Mononuclear cell (primary cell): ENCODE measurements around the gene PRPF8. TPM values are rescaled to one million over a fixed set of nuclear protein-coding genes. Genes with fewer than 3 reads are reported as not detected.
A peak's percentile ranks its signal among the peaks of the same experiment; 100 is the strongest.

Source experiments
- H3K27me3 ChIP-seq: 2 replicates; pipeline ENCODE4 v1.6.0; 2011; ENCODE audit warnings: low read length, control low read depth; ENCODE audit not compliant: insufficient read depth
- H3K4me1 ChIP-seq: 2 replicates; pipeline ENCODE4 v1.5.1; 2011; ENCODE audit warnings: mild to moderate bottlenecking, low read length, control low read depth; ENCODE audit not compliant: insufficient read depth
- H3K4me3 ChIP-seq: 2 replicates; pipeline ENCODE4 v1.5.1; 2011; ENCODE audit warnings: mild to moderate bottlenecking, low read length, moderate library complexity
- H3K9me3 ChIP-seq: 2 replicates; pipeline ENCODE4 v1.5.1; 2011; ENCODE audit warnings: low read depth, mild to moderate bottlenecking, control low read depth, low read length
- total RNA-seq: library from RNA; depleted of rRNA; stranded (reverse); fragments of >200 nt; gene quantifications from one replicate; pipeline ENCODE4 v1.2.3, GENCODE V29; 2012

Gene PRPF8
- total RNA-seq, 1 donor: 186 TPM

DNA sequence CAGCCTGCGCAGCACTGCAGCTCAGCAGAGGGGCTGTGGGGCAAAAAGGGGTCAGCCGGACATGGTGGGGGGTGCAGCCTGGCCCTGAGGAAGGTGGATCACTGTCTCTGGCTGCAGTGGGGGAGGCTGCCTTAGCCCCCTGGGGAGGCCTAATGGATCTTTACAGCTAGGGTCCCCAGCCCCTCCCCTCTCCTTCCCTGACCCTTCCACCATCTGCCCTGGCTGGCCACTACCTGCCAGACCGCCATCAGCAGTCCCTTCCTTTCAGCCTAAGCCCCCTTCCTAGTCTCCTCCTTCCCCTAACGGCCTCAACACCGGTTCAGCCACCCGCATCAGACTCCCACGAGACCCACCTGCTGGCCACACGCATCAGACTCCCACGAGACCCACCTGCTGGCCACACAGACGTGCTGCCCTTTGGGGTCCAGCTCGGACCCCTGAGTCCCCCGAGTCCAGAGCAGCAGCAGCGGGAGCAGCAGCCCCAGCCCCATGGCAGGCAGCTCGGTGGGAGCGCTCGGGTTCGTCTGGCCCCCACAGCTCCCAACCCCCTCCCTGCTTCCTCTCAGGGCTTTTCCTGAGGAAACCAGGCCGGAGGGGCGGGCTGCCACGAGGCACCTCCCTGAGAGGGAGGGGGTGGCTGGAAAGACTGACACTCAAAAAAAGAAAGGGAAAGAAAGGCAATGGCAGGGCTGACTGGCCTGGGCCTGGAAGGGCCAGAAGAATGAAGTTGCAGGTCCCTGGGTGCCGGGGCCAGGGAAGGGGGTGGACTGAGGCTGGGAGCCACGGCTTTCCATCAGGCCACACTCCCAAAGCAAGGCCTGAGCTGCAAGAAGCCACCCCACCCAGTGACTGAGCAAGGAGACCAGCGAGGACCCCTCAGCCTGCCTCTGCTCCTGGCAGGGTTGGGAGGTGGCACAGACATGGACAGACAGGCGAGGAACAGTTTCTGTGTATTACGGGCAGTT is 39.2 kb downstream of the PRPF8 start, which contains the start of gene SCARF1:
SCARF1 (minus strand) TSS at position 526 of the 965 bp plus-strand sequence; CDS start at position 491, 35 bp downstream.
- peak within 1 kb of the TSS; percentile 26 for H3K4me3 ChIP-seq
- H3K27me3 ChIP-seq: no peaks in the 10 kb centered on the region
- H3K4me1 ChIP-seq: peaks cover 58% of the 10 kb centered on the region
- no peaks in the 10 kb centered on the region for H3K9me3 ChIP-seq

DNA sequence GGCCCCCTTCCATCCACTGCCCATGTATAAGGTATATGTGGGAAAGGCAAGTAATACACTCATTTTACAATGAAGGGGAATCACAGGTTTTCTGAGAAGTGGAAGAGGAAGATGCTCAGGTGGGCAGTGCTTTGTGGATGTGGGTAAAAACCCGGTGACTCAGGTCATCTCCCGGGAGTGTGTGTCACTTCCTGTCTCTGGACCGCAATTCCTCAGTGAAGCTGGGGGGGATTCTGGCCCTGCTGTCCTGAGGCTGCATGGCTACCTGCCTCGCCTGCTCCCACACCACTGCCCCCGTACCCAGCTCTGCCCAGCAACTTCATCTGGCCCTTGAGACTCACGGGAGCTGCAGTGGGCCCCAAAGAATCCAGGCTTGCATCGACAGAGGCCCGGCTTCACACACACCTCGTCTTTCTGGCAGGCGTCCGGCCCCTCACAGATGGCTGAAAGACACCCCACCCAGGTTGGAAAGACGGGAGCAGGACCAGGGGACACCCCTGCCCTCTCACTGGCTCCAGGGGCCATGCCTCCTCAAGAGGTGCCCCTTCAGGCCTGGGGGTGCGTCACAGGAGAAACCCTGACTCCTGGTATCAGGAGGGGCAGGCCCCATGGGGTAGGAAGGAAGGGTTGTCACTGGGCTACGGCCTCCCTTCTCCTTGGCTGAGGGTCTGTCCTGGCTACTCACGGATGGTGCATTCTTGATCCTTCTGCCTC is 40.0 kb downstream of the PRPF8 start:
- peak overlapping the region; percentile 37 for H3K4me3 ChIP-seq
- no peaks in the 10 kb centered on the region for H3K9me3 ChIP-seq
- no peaks in the 10 kb centered on the region for H3K27me3 ChIP-seq
- H3K4me1 ChIP-seq: peaks cover 50% of the 10 kb centered on the region

DNA sequence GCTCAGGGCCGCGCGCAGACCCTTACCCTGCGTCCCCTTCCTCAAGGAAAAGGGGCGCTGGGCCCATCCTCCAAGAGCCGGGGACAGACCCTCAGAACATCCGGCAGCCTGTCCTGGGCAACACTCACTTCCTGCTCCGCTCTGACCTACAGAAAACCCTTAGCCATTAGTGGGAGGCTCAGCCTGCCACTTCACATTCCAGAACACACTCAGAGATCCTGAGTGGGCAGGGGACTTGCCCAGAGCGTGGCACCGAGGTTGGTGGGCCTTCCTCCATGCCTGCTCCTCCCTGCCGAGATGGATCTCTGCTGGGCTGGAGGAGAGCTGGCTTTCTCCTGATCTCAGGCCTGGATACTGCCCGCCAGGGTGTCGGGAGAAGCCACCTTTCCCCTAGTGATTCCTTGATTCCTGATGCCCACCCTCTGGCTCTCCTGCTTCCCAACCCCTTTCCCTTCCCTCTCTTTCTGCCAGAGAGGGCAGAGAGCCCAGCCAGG is 40.6 kb downstream of the PRPF8 start:
- Histone ChIP-seq H3K4me3 (peak overlapping the region; percentile 37), H3K4me1 (peaks cover 46% of the 10 kb centered on the region)

DNA sequence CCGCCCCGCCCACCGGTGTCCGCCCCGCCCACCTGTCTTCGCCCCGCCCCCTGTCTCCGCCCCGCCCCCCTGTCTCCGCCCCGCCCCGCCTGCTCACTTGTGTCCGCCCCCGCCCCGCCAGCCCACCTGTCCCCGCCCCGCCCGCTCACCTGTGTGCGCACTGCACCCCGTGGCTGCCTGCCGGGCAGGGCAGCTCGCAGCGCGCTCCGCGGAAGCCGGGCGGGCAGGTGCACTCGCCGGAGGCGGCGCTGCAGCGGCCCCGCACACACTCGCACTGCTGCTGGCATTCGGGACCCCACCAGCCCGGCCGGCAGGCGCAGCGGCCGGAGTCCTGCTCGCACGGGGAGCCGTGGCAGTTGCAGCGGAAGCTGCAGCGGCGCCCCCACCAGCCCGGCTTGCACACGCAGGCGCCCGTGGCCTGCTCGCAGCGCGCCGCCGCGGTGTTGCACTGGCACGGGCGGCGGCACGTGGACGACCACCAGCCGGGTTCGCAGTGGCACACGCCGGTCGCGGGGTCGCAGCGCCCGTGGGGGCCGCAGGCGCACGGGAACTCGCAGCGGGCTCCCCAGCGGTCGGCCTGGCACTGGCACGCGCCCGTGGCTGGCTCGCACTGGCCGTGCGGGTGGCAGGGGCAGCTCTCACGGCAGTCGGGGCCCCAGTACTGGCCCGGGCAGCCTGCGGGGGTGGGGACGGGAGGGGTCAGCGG is 41.2 kb downstream of the PRPF8 start:
- H3K4me3 ChIP-seq: peak overlapping the region; percentile 37
- no peaks in the 10 kb centered on the region for H3K9me3 ChIP-seq
- peaks cover 44% of the 10 kb centered on the region for H3K4me1 ChIP-seq
- no peaks in the 10 kb centered on the region for H3K27me3 ChIP-seq

More for the DNA sequence above, 40.6 kb downstream of the PRPF8 start:
- Histone ChIP-seq H3K9me3 (no peaks in the 10 kb centered on the region), H3K27me3 (no peaks in the 10 kb centered on the region)

DNA sequence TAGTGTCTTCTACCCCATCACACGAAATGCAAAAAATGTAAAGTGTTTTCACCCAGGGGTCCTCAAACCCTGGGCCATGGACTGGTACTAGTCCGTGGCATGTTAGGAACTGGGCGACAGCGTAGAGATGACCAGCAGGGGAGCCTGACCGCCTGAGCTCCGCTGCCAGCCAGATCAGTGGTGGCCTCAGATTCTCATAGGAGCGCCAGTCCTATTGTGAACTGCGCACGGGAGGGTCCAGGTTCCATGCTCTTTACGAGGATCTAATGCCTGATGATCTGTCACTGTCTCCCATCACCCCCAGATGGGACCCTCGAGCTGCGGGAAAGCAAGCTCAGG is 43.6 kb downstream of the PRPF8 start:
- Histone ChIP-seq H3K27me3 (no peaks in the 10 kb centered on the region), H3K9me3 (no peaks in the 10 kb centered on the region), H3K4me3 (no peak overlapping the region), H3K4me1 (peaks cover 28% of the 10 kb centered on the region)

DNA sequence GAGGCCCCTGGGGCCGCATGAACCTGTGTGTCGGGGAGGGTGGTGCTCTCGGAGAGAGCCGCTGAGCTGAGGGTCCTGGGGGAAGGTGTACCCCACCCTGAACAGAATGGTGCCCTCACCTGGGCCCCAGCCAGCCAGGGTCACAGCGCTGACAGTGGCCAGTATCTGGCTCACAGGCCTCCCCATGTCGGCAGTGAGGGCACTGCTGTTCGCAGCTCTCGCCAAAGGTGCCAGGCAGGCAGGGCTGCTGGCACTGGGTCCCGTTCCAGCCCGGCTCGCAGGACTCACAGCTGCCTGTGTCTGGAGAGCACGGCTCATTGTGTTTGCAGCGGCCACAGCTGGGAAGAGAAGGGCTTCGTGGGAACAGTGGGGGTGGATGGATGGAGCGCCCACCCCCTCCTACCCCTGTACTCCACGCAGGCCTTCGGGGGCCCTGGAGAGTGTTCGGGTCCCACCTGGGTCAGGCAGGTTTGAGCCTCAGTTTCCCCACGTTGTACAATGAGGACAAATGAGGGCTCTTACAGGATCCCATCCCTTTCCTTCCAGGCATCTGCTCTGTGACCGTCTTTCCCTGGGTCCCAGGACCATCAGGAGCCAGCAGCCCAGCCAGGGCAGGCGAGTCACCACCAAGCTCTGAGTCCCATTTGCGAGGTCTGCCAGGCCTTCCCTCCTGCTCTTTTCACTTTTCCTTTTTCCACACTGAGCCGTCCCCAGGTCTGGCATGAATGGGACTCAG is 44.2 kb downstream of the PRPF8 start:
- H3K4me3 ChIP-seq: no peak overlapping the region
- no peaks in the 10 kb centered on the region for H3K9me3 ChIP-seq
- no peaks in the 10 kb centered on the region for H3K27me3 ChIP-seq
- peaks cover 22% of the 10 kb centered on the region for H3K4me1 ChIP-seq

DNA sequence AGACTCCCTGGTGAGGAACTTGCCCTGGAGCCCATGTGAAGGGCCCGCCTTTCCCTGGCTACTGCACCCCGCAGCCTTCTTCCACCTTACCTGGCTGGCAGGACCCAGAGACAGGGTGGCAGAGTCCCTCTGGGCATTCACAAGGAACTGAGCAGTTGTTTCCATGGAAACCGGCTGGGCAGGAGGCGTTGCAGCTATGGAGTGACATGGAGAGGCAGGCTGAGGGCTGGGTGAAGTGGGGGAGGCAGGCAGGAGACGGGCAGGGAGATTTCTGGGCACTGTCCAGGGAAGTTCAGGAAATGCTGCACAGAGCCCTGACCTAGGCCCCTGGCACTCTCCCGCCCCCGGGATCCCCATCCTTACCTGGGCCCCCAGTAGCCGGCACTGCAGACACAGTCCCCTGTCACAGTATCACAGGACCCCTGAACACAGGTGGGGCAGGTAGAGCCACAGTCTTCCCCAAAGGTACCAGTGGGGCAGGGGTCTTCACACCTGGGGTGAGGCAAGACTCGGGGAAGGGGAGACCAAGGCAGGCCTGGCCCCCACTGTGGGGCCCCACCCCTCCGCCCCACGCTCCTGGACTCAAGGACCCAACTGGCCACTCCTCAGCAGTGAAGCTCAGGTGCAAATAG is 45.0 kb downstream of the PRPF8 start:
- no peaks in the 10 kb centered on the region for H3K9me3 ChIP-seq
- H3K4me1 ChIP-seq: peaks cover 14% of the 10 kb centered on the region
- H3K27me3 ChIP-seq: no peaks in the 10 kb centered on the region
- H3K4me3 ChIP-seq: no peak overlapping the region

DNA sequence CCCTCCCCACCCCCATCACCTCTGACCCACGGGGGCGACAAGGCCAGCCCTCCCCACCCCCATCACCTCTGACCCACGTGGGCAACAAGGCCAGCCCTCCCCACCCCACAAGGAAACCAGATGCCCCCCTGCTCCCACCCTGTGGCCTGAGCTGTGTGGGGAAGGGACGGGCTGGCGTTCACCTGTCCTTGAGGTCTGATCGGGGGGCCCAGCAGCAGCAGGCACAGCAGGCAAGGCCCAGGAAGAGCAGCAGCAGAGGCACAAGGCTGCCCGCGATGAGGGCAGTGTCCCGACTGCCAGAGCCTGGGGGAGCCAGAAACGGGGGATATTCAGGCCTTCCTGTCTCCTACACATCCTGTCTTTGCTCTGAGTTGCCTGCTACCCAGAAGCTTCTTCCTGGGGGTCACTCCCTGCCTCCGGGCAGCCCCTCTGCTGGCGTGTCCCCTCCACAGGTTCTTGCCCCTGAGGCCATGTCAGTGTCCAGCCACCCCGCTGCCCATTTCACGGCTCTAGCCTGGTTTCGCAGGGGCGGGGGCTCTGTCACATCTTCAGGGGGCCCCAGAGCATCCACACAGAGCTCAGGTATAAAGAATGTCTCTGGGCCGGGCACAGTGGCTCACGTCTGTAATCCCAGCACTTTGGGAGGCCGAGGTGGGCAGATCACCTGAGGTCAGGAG is 45.9 kb downstream of the PRPF8 start:
- Histone ChIP-seq H3K9me3 (no peaks in the 10 kb centered on the region), H3K27me3 (no peaks in the 10 kb centered on the region), H3K4me3 (no peak overlapping the region), H3K4me1 (peaks cover 5% of the 10 kb centered on the region)

DNA sequence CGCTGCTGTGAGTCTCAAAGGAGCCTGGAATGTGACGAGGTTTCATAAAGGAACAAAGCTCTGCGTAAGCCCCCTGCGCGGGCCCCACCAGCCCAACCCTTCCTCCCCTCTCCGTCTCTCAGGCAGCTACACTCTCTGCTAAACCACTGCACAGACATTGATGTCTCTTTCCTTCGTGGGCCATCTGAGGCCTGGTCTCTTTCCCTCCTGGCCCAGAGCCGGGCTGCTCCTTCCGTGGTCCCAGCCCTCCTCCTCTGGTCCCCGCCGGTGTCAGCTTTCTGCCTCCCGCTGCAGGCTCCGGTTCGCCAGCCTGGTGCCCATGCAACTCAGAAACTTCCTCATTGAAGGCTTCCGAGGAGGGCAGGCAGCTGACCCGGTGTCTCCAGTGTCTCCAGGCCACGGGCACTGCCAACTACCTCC is 46.5 kb downstream of the PRPF8 start:
- no peaks in the 10 kb centered on the region for H3K4me1 ChIP-seq
- H3K27me3 ChIP-seq: no peaks in the 10 kb centered on the region
- no peaks in the 10 kb centered on the region for H3K9me3 ChIP-seq
- no peak overlapping the region for H3K4me3 ChIP-seq

DNA sequence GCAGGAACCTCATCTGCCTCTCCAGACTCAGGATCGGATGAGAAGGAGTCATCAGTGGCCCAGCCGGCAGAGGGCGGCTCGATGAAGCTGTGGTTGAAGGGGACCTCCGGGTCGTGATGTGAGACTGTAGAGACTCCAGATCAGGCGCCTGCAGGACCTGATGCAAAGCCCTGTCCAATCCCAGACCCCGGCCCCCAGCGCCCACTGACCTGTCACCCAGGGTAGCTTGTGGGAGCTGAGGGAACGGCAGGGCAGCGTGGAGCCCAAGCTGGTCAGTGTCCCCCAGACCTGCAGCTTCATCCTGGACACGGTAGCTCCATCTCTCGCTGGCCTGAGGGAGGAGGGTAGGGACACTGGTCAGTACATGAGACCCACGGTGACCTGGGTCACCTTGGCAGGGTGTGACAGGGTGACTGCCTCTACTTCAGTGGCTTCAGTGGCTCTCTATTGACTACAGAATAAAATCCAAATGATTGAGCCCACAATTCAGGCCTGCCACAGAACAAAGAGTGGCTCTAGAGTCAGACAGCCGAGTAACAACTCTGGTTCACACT is 47.9 kb downstream of the PRPF8 start:
- no peaks in the 10 kb centered on the region for H3K27me3 ChIP-seq
- peaks cover 2% of the 10 kb centered on the region for H3K4me1 ChIP-seq
- no peaks in the 10 kb centered on the region for H3K9me3 ChIP-seq
- H3K4me3 ChIP-seq: no peak overlapping the region

DNA sequence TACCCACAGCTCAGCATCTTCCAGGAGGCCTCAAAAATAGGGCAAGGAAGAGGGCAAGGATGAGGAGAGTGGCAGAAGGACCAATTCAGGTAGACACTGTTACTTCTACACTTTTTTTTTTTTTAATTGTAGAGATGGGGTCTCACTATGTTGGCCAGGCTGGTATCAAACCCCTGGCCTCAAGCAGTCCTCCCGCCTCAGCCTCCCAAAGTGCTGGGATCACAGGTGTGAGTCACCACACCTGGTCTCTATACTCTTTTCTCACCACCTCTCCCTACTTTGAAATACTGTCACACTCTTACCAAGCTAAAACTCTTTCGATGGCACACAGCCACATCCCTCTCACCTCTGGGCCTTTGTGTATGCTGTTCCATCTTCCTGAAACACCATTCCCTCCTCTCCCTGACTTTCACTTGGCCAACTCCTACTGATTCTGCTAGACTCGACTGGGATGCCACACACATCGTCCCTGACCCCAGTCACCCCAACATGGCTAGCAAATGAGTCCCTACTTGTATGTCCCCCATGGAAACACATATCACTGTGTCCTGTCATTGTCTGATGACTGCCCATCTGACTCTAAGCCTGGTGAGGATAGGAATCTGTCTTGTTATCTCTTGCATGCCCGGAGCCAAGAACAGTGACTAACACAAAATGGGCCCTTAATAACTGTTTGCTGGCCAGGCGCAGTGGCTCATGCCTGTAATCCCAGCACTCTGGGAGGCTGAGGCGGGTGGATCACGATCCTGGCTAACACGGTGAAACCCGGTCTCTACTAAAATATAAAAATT is 48.8 kb downstream of the PRPF8 start:
- H3K4me1 ChIP-seq: peaks cover 11% of the 10 kb centered on the region
- no peaks in the 10 kb centered on the region for H3K9me3 ChIP-seq
- no peak overlapping the region for H3K4me3 ChIP-seq
- no peaks in the 10 kb centered on the region for H3K27me3 ChIP-seq

DNA sequence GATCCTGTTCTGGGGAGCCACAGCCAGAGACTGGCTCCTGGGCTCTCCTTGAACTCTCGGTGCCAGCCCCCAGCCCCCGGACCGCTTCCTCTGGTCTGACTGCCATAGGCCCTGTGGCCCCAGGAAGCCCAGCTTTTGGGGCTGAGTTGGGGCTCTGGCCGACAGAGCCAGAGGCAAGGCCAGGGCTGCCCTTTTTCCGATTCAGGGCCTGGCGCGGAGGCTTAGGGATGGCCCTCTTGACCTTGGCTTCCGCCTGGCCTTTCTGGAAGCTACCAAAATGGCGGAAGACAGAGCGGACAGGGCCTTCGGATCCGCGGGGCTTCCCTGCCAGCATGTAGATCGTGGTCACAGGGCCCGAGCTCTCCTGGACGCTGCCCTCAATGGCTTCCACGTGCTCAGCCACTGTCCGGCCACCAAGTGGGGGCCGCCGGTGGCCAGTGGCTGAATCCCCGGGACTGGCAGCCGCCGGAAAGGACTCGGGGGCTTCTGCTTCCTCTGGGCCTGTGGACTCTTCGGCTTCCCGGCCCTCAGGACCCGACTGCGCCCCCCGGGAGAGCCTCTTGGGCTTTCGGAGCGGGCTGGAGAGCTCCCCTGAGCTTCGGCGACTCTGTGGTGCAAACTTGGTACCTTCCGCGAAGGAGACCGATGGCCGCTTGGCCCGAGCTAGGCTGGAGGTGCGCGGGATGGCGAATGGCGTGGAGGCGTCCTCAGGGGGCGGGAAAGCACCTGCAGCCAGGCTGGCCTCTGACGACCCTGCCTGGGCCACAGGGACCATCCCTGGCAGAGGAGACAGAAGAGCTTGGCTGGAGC is 49.6 kb downstream of the PRPF8 start:
- no peaks in the 10 kb centered on the region for H3K27me3 ChIP-seq
- no peak overlapping the region for H3K4me3 ChIP-seq
- H3K9me3 ChIP-seq: no peaks in the 10 kb centered on the region
- peaks cover 19% of the 10 kb centered on the region for H3K4me1 ChIP-seq
